GM12864 (cell line): Measurements from ENCODE around the gene SPCS3.

Source experiments
- DNase-seq: peaks from one replicate; pipeline ENCODE4 v3.0.0-alpha.2; 2011; ENCODE audit warnings: low read depth
- H3K4me3 ChIP-seq: 2 replicates; pipeline ENCODE4 v1.5.1; 2011; ENCODE audit warnings: mild to moderate bottlenecking, low read depth, low read length, control low read depth
- TF ChIP-seq, protein P1 (sequence below): IDR thresholded peaks from 2 replicates; pipeline ENCODE4 v1.5.1; 2011; ENCODE audit warnings: low read depth, mild to moderate bottlenecking, moderate library complexity, low read length, control low read depth, inconsistent platforms; ENCODE audit errors: missing control alignments

Gene SPCS3

GRCh38 chr4:176380352-176381157 is 60.8 kb downstream of the SPCS3 start:
- no peak for DNase-seq
- no peak overlapping the region for H3K4me3 ChIP-seq
- TF ChIP-seq, protein P1, sequence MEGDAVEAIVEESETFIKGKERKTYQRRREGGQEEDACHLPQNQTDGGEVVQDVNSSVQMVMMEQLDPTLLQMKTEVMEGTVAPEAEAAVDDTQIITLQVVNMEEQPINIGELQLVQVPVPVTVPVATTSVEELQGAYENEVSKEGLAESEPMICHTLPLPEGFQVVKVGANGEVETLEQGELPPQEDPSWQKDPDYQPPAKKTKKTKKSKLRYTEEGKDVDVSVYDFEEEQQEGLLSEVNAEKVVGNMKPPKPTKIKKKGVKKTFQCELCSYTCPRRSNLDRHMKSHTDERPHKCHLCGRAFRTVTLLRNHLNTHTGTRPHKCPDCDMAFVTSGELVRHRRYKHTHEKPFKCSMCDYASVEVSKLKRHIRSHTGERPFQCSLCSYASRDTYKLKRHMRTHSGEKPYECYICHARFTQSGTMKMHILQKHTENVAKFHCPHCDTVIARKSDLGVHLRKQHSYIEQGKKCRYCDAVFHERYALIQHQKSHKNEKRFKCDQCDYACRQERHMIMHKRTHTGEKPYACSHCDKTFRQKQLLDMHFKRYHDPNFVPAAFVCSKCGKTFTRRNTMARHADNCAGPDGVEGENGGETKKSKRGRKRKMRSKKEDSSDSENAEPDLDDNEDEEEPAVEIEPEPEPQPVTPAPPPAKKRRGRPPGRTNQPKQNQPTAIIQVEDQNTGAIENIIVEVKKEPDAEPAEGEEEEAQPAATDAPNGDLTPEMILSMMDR: no peak
